Fibroblast of mammary gland (primary cell): ENCODE measurements around the gene ATP2C1.

Experiments
- DNase-seq: peaks from one replicate; pipeline ENCODE4 v3.0.0-alpha.2; 2010; ENCODE audit warnings: low read depth
- H3K4me3 ChIP-seq: 2 replicates; pipeline ENCODE4 v1.5.1; 2011; ENCODE audit warnings: low read depth, mild to moderate bottlenecking, low read length, moderate library complexity; ENCODE audit not compliant: control insufficient read depth
- CTCF ChIP-seq: conservative IDR thresholded peaks from 2 replicates; pipeline ENCODE4 v1.5.1; 2011; ENCODE audit warnings: low read depth, low read length, inconsistent platforms; ENCODE audit not compliant: control insufficient read depth, insufficient read depth

Gene ATP2C1

GRCh38 chr3:130956721-130957120, 62.8 kb downstream of the ATP2C1 start:
- H3K4me3 ChIP-seq = no peak overlapping the region
- DNase-seq = no peak
- no peak for TF ChIP-seq CTCF

- TF ChIP-seq CTCF = no peak
- peak; percentile 34 for DNase-seq
- no peak overlapping the region for H3K4me3 ChIP-seq
Measured at GRCh38 chr3:130960139-130960795, 66.4 kb downstream of the ATP2C1 start.

GRCh38 chr3:130961458-130961857, 67.6 kb downstream of the ATP2C1 start:
- no peak for DNase-seq
- no peak overlapping the region for H3K4me3 ChIP-seq
- TF ChIP-seq CTCF = no peak

- no peak for DNase-seq
- no peak overlapping the region for H3K4me3 ChIP-seq
- TF ChIP-seq CTCF = no peak
Measured at GRCh38 chr3:130963444-130963843, 69.6 kb downstream of the ATP2C1 start.

- no peak for TF ChIP-seq CTCF
- H3K4me3 ChIP-seq = no peak overlapping the region
- DNase-seq = peak; percentile 92
Measured at GRCh38 chr3:130963878-130964277, 70.0 kb downstream of the ATP2C1 start.

GRCh38 chr3:130967281-130967680, 73.4 kb downstream of the ATP2C1 start:
- H3K4me3 ChIP-seq = no peak overlapping the region
- DNase-seq = no peak
- no peak for TF ChIP-seq CTCF

- no peak overlapping the region for H3K4me3 ChIP-seq
- no peak for DNase-seq
- no peak for TF ChIP-seq CTCF
Measured at GRCh38 chr3:130968221-130968620, 74.3 kb downstream of the ATP2C1 start.
